CD4-positive, alpha-beta T cell treated with Interleukin-6 at 100 ng/mL for 8 hours (primary cell): ENCODE data around the gene KCNQ1.
A peak's percentile ranks its signal among the peaks of the same experiment; 100 is the strongest.

Source experiments
- DNase-seq: peaks from one replicate; pipeline ENCODE4 v3.0.0-alpha.2; 2020; ENCODE audit warnings: mixed read lengths, low spot score

The KCNQ1 gene

GRCh38 chr11:2409611-2410468, 35.0 kb upstream of the KCNQ1 start:
- DNase-seq, result no peak

GRCh38 chr11:2410616-2411015, 34.2 kb upstream of the KCNQ1 start:
- DNase-seq, result no peak

- no peak for DNase-seq
These were observed 33.1 kb upstream of the KCNQ1 start for GRCh38 chr11:2411446-2412305.

GRCh38 chr11:2412323-2412722, 32.5 kb upstream of the KCNQ1 start:
- no peak for DNase-seq

- DNase-seq, result no peak
These were observed 30.8 kb upstream of the KCNQ1 start for GRCh38 chr11:2413742-2414579.

- no peak for DNase-seq
These were observed 30.2 kb upstream of the KCNQ1 start for GRCh38 chr11:2414616-2415015.

GRCh38 chr11:2415171-2415570, 29.6 kb upstream of the KCNQ1 start:
- no peak for DNase-seq

GRCh38 chr11:2415601-2416380, 29.0 kb upstream of the KCNQ1 start:
- DNase-seq, result no peak

- DNase-seq, result no peak
These were observed 28.0 kb upstream of the KCNQ1 start for GRCh38 chr11:2416765-2417164.

GRCh38 chr11:2417856-2418692, 26.7 kb upstream of the KCNQ1 start:
- no peak for DNase-seq

GRCh38 chr11:2418693-2419360, 26.0 kb upstream of the KCNQ1 start:
- no peak for DNase-seq

- peak; percentile 47 for DNase-seq
These were observed 24.9 kb upstream of the KCNQ1 start for GRCh38 chr11:2419638-2420501.

- DNase-seq, result peak; percentile 67
These were observed 24.1 kb upstream of the KCNQ1 start for GRCh38 chr11:2420502-2421225.

- no peak for DNase-seq
These were observed 23.4 kb upstream of the KCNQ1 start for GRCh38 chr11:2421226-2421994.

GRCh38 chr11:2421996-2422395, 22.8 kb upstream of the KCNQ1 start:
- DNase-seq, result no peak

- no peak for DNase-seq
These were observed 22.2 kb upstream of the KCNQ1 start for GRCh38 chr11:2422461-2423156.
